ENCODE measurements around the gene GRID1.

The GRID1 gene

DNA sequence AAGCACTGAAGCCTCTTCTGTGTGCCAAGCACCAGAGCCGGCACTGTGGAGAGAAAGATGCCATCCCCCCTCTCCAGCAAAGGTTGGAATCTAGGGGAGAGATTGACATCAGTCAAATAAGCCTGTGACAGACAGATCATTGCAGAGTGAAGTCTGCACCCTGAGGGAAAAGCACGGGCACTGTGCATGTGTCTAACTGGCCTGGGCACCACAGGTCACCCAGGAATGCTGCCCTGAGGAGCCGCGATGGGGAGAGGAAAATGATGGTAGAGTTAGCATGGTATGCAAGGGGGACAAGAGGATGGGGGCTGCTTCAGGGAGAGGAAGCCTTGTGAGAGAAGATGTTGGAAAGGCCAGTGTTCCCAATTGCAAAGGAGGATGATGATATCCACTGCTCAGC is 261.0 kb downstream of the GRID1 start:
- DNase-seq (ENCODE audit: low read depth), result no peak
- TF ChIP-seq, protein P1, sequence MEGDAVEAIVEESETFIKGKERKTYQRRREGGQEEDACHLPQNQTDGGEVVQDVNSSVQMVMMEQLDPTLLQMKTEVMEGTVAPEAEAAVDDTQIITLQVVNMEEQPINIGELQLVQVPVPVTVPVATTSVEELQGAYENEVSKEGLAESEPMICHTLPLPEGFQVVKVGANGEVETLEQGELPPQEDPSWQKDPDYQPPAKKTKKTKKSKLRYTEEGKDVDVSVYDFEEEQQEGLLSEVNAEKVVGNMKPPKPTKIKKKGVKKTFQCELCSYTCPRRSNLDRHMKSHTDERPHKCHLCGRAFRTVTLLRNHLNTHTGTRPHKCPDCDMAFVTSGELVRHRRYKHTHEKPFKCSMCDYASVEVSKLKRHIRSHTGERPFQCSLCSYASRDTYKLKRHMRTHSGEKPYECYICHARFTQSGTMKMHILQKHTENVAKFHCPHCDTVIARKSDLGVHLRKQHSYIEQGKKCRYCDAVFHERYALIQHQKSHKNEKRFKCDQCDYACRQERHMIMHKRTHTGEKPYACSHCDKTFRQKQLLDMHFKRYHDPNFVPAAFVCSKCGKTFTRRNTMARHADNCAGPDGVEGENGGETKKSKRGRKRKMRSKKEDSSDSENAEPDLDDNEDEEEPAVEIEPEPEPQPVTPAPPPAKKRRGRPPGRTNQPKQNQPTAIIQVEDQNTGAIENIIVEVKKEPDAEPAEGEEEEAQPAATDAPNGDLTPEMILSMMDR (conservative IDR thresholded peaks at IDR 0.05; ENCODE audit: low read depth, low read length), result no peak
- H3K4me3 ChIP-seq (ENCODE audit: low read depth, low read length), result no peak overlapping the region

DNA sequence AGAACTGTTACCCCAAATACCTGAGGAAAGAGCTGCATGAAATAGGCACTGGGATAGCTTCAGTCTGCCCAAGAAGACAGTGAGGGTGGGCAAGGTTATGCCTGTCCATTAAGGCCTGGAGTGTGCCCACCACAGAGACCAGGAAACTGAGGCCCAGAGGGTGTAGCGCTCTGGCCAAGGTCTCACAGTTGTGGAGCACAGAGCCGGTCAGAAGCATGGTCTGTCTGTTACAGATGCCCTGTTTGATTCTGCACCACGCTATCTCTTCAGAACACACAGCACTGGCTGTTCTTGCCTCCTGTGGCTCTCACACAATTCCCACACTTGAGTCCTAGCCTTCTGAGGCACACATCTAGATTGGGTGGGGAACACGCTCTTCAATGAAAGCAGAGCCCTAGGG is 261.4 kb downstream of the GRID1 start:
- H3K4me3 ChIP-seq (ENCODE audit: low read depth, low read length), result no peak overlapping the region
- no peak for DNase-seq (ENCODE audit: low read depth)
- TF ChIP-seq, protein P1 (conservative IDR thresholded peaks at IDR 0.05; ENCODE audit: low read depth, low read length), result no peak

GRCh38 chr10:86104611-86105145 is 261.9 kb downstream of the GRID1 start:
- TF ChIP-seq, protein P1 (conservative IDR thresholded peaks at IDR 0.05; ENCODE audit: low read depth, low read length), result no peak
- no peak for DNase-seq (ENCODE audit: low read depth)
- no peak overlapping the region for H3K4me3 ChIP-seq (ENCODE audit: low read depth, low read length)

- TF ChIP-seq, protein P1 (conservative IDR thresholded peaks at IDR 0.05; ENCODE audit: low read depth, low read length), result no peak
- no peak for DNase-seq (ENCODE audit: low read depth)
These were observed 262.4 kb downstream of the GRID1 start for GRCh38 chr10:86104156-86104555.

DNA sequence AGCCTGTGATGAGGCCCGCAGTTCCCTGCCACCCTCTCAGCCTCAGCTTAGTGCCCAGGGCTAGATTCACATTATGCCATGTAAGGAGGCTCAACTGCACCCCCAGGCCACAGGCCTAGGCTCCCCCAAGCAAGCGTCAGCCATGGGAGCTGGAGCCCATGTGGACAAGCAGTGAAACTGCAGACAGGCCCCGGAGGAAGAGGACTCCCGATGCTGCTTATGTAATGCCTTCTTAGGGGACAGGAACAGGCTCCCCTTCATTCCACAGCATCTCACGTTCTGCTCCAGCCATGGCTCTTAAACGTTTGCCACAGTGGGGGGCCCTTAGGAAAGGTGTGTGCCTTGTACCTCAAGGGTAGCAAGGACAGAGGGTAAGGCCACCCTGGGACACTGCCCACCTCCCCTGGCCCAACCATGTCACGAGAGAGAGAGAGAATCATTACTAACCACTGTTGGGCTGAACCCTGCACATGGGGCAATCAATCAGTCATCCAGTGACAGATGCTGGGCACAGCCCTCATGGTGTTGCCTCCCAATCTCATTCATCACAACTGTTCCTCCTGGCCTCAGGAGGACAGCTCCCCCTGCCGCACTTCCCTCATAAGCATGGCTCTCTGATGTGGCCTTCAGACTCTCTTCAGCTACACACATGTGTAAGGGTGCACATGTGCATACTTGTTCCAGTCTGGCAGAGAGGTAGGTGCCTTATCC is 263.0 kb downstream of the GRID1 start:
- TF ChIP-seq, protein P1 (conservative IDR thresholded peaks at IDR 0.05; ENCODE audit: low read depth, low read length), result no peak
- DNase-seq (ENCODE audit: low read depth), result no peak
- no peak overlapping the region for H3K4me3 ChIP-seq (ENCODE audit: low read depth, low read length)

More at GRCh38 chr10:86104156-86104555, 262.4 kb downstream of the GRID1 start:
- no peak overlapping the region for H3K4me3 ChIP-seq (ENCODE audit: low read depth, low read length)

GRCh38 chr10:86102451-86102850 is 264.1 kb downstream of the GRID1 start:
- TF ChIP-seq, protein P1 (conservative IDR thresholded peaks at IDR 0.05; ENCODE audit: low read depth, low read length), result no peak
- DNase-seq (ENCODE audit: low read depth), result no peak
- H3K4me3 ChIP-seq (ENCODE audit: low read depth, low read length), result no peak overlapping the region

DNA sequence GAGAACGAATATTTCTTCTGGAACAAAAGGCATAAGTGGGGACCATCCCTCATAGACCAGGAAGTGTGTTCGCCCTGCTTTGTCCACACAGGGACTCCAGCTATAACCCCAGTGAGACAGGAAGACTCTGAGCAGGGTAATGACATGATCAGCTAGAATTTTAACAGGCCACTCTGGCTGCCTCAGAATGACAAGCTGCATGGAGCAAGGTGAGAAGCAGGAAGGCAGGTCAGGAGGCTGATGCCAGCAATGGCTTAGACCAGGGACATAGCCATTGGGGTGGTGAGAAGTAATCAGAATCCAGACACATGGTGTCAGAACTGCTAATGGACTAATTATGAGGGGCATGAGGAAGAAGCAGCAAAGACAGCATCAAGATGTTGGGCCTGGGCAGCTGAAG is 264.6 kb downstream of the GRID1 start:
- TF ChIP-seq, protein P1 (conservative IDR thresholded peaks at IDR 0.05; ENCODE audit: low read depth, low read length), result no peak
- no peak for DNase-seq (ENCODE audit: low read depth)
- H3K4me3 ChIP-seq (ENCODE audit: low read depth, low read length), result no peak overlapping the region

All from choroid plexus epithelial cell (primary cell).